Kidney (tissue), 14 donors: Measurements from ENCODE around the gene EYA4. TPM values are rescaled to one million over a fixed set of nuclear protein-coding genes. Genes with fewer than 3 reads are reported as not detected.

ENCODE experiments used
- DNase-seq, 5 donors: peaks; one replicate each; pipeline ENCODE4 v3.0.0-alpha.2; 2013 to 2020
- FAIRE-seq: peaks from 2 replicates; lab custom pipeline; 2012; peaks lifted over from hg19 to GRCh38; lab: Jason Lieb, UNC
- H3K27ac ChIP-seq, 2 donors: one replicate each; pipeline ENCODE4 v1.7.0; 2013; ENCODE audit warnings: low read depth in 2 of 2, low read length in 2 of 2, inconsistent platforms in 1 of 2
- H3K27me3 ChIP-seq: one replicate; pipeline ENCODE4 v1.7.1; 2013; ENCODE audit warnings: low read length, inconsistent platforms; ENCODE audit not compliant: control insufficient read depth, insufficient read depth
- H3K36me3 ChIP-seq, 3 donors: one replicate each; pipeline versions ENCODE4 v1.7.0 to v1.7.1; 2013; ENCODE audit warnings: low read length in 3 of 3, control low read depth in 1 of 3, inconsistent platforms in 1 of 3; ENCODE audit not compliant: insufficient read depth in 3 of 3, control insufficient read depth in 2 of 3
- H3K4me1 ChIP-seq, 3 donors: one replicate each; pipeline versions ENCODE4 v1.7.0 to v1.7.1; 2013; ENCODE audit warnings: low read length in 3 of 3, inconsistent platforms in 1 of 3, low read depth in 1 of 3; ENCODE audit not compliant: control insufficient read depth in 2 of 3, insufficient read depth in 2 of 3
- H3K4me3 ChIP-seq, 3 donors: one replicate each; pipeline versions ENCODE4 v1.7.0 to v1.8.1; 2013; ENCODE audit warnings: low read length in 3 of 3, control low read depth in 1 of 3, inconsistent platforms in 1 of 3
- H3K9ac ChIP-seq, 3 donors: one replicate each; pipeline versions ENCODE4 v1.7.0 to v1.7.1; 2013; ENCODE audit warnings: low read length in 3 of 3, control low read depth in 1 of 3, inconsistent platforms in 1 of 3
- H3K9me3 ChIP-seq, 3 donors: one replicate each; pipeline versions ENCODE4 v1.7.0 to v1.7.1; 2013; ENCODE audit warnings: low read length in 3 of 3, control low read depth in 1 of 3, inconsistent platforms in 1 of 3; ENCODE audit not compliant: control insufficient read depth in 2 of 3, insufficient read depth in 1 of 3
- CTCF ChIP-seq: IDR thresholded peaks from 3 replicates; pipeline ENCODE4 v1.5.1; 2012; ENCODE audit warnings: mild to moderate bottlenecking, moderate library complexity, borderline replicate concordance; ENCODE audit not compliant: insufficient read depth; ENCODE audit errors: extremely low read depth
- intact Hi-C: fragments of 100-400 bp; cut with DNase I; formaldehyde crosslinking; loops from one replicate; pipeline ENCODE4 v1.11.1; 2022
- polyA plus RNA-seq: library from polyadenylated mRNA; stranded (reverse); fragments of 350-450 nt; fragmentation: Illumina TruSeq; extraction: RNeasy Lipid Tissue Mini Kit (QIAGEN cat#74804); gene quantifications from one replicate; pipeline ENCODE4 v1.2.3, GENCODE V29; 2014; ENCODE audit warnings: low read depth, low replicate concordance; ENCODE audit not compliant: insufficient read depth
- total RNA-seq: library from RNA; stranded (reverse); fragmentation: NEBNext Ultra II Directional; extraction: Animal tissue kit (Norgen Biotek cat#: 25700); gene quantifications from one replicate; pipeline ENCODE4 v1.2.1, GENCODE V29; 2021
- donor health status: control.
- donor health status: control.
- donor health status: control.
- donor health status: control.
- donor health status: control.
- donor health status: DM: yes; HTN: yes; CAD: no.
- donor health status: Normal renal cell carcinoma (clear cell type).

EYA4 gene
- total and polyA plus RNA-seq, 2 donors from 2014 or later = 0.99 to 5.0 TPM

- TF ChIP-seq CTCF = no peak
- H3K4me1 ChIP-seq = no peaks in the 10 kb centered on the region
- H3K4me3 ChIP-seq = no peak overlapping the region
- no peak for DNase-seq
- no peak overlapping the region for H3K27ac ChIP-seq
- intact Hi-C loops = no loop called here
- no peak for FAIRE-seq
- H3K9me3 ChIP-seq = no peaks in the 10 kb centered on the region
- H3K9ac ChIP-seq = no peak overlapping the region
- no peaks in the 10 kb centered on the region for H3K27me3 ChIP-seq
- H3K36me3 ChIP-seq = no peaks in the 10 kb centered on the region
These were observed 187.1 kb downstream of the EYA4 start for GRCh38 chr6:133428295-133428694.

GRCh38 chr6:133430530-133430929 is 189.4 kb downstream of the EYA4 start:
- H3K27ac ChIP-seq = no peak overlapping the region
- no peak for FAIRE-seq
- DNase-seq = no peak
- no peak for TF ChIP-seq CTCF
- H3K9me3 ChIP-seq = no peaks in the 10 kb centered on the region
- no peaks in the 10 kb centered on the region for H3K4me1 ChIP-seq
- H3K4me3 ChIP-seq = no peak overlapping the region
- intact Hi-C loops = no loop called here
- no peak overlapping the region for H3K9ac ChIP-seq
- no peaks in the 10 kb centered on the region for H3K36me3 ChIP-seq
- H3K27me3 ChIP-seq = no peaks in the 10 kb centered on the region

- Histone ChIP-seq H3K9ac (no peak overlapping the region), H3K27me3 (no peaks in the 10 kb centered on the region), H3K4me3 (no peak overlapping the region), H3K4me1 (no peaks in the 10 kb centered on the region), H3K27ac (no peak overlapping the region), H3K36me3 (no peaks in the 10 kb centered on the region), H3K9me3 (no peaks in the 10 kb centered on the region)
- no peak for DNase-seq
- FAIRE-seq = no peak
- no peak for TF ChIP-seq CTCF
- intact Hi-C loops = no loop called here
These were observed 189.9 kb downstream of the EYA4 start for GRCh38 chr6:133431031-133431430.
